ENCODE results near the gene C10orf90. TPM values are rescaled to one million over a fixed set of nuclear protein-coding genes. Genes with fewer than 3 reads are reported as not detected.

C10orf90 gene
- total and polyA plus RNA-seq, 2 donors (not counting 3 experiments of a cell fraction or from before 2014, with no cell fraction given): not detected

GRCh38 chr10:126564326-126564888 lies 106.1 kb downstream of the C10orf90 start:
- Histone ChIP-seq H3K36me3 (ENCODE audit: control insufficient read depth in 2 of 2, extremely low read depth in 1 of 2, insufficient read depth in 2 of 2, low read length in 2 of 2) (no peaks in the 10 kb centered on the region), H3K4me3 (replicated peaks in 1 of 3; ENCODE audit: insufficient read depth in 1 of 3, low read depth in 1 of 3, low read length in 3 of 3) (no peak overlapping the region), H3K9me3 (replicated peaks; ENCODE audit: control insufficient read depth, insufficient read depth, low read length) (no peaks in the 10 kb centered on the region), H3K9me1 (replicated peaks; ENCODE audit: control insufficient read depth, extremely low read depth, insufficient read depth, low read length) (no peaks in the 10 kb centered on the region), H2AFZ (ENCODE audit: low read depth, low read length) (no peak overlapping the region), H4K20me1 (replicated peaks; ENCODE audit: control insufficient read depth, extremely low read depth, insufficient read depth, low read length) (no peaks in the 10 kb centered on the region), H3K4me1 (ENCODE audit: control insufficient read depth, extremely low read depth, insufficient read depth, low read length) (no peaks in the 10 kb centered on the region), H3K27me3 (ENCODE audit: control insufficient read depth in 2 of 2, insufficient read depth in 2 of 2, low read length in 2 of 2) (no peaks in the 10 kb centered on the region), H3K79me2 (ENCODE audit: control insufficient read depth, insufficient read depth, low read length) (no peaks in the 10 kb centered on the region), H3K4me2 (ENCODE audit: insufficient read depth, low read length) (no peak overlapping the region), H3K27ac (ENCODE audit: insufficient read depth, low read depth, low read length) (no peak overlapping the region), H3K9ac (replicated peaks; ENCODE audit: extremely low read depth, insufficient read depth, low read length) (no peak overlapping the region)
- intact Hi-C loops (cut with micrococcal nuclease): no loop called here
- no TSS peak for BruUV-seq (replicated peaks)
- POLR2A ChIA-PET: no interaction called here
- TF ChIP-seq CTCF (IDR thresholded peaks at IDR 0.05; ENCODE audit: extremely low read depth in 1 of 2, insufficient read depth in 1 of 2, low read depth in 1 of 2, low read length in 2 of 2) (no peak), POLR2A (IDR thresholded peaks at IDR 0.05; ENCODE audit: low read depth, low read length) (no peak), MAX (IDR thresholded peaks at IDR 0.05; ENCODE audit: insufficient read depth, insufficient read length) (no peak), GATA2 (IDR thresholded peaks at IDR 0.05; ENCODE audit: insufficient read depth, insufficient read length, low read depth, low read length) (no peak), MYC (IDR thresholded peaks at IDR 0.05; ENCODE audit: low read depth, low read length) (no peak), POLR2AphosphoS5 (IDR thresholded peaks at IDR 0.05; ENCODE audit: insufficient read depth, low read depth, low read length) (no peak), EZH2 (IDR thresholded peaks at IDR 0.05; ENCODE audit: borderline replicate concordance, low read depth, low read length, severe bottlenecking) (no peak), JUN (IDR thresholded peaks at IDR 0.05; ENCODE audit: borderline replicate concordance, insufficient read depth, insufficient read length, low read depth) (no peak), FOS (IDR thresholded peaks at IDR 0.05; ENCODE audit: borderline replicate concordance, insufficient read depth, low read length) (no peak)
- dilution Hi-C loops (cut with MboI; ENCODE audit: extremely low pct_ligation_motif_present, low sequenced_read_pairs): no loop called here
- DNase-seq (ENCODE audit: low read depth, low spot score) (no peak), FAIRE-seq (no peak)
- CTCF ChIA-PET: no interaction called here
